K562 (cell line): ENCODE data around the gene RGS7. TPM values are rescaled to one million over a fixed set of nuclear protein-coding genes. Genes with fewer than 3 reads are reported as not detected.

Source experiments
- ATAC-seq: fragments of 200-7000 bp; cut with Tn5 transposase; 3 replicates; pipeline ENCODE4 v1.9.1; 2020; ENCODE audit warnings: moderate library complexity
- BruUV-seq: library from RNA; stranded (reverse); fragments of 400-500 nt; replicated peaks from 2 replicates; lab custom pipeline; 2021; lab: Mats Ljungman, UMichigan
- CTCF ChIA-PET: fragments of 300-600 bp; formaldehyde crosslinking; extraction: SDS; loops from one replicate; lab custom pipeline; 2021; ENCODE audit warnings: low intra/inter-chr PET ratio; lab: Yijun Ruan, JAX
- POLR2A ChIA-PET: fragments of 300-600, 350-650 bp; sonication (Branson Sonifier 250); formaldehyde crosslinking; extraction: SDS; loops from one replicate; lab custom pipeline; 2021; ENCODE audit warnings: antibody characterized with exemption, inconsistent platforms; lab: Yijun Ruan, JAX
- DNase-seq, 4 experiments: peaks; one replicate each; pipeline versions ENCODE4 v3.0.0 to v3.0.0-alpha.2; 2011 to 2018; ENCODE audit warnings: low spot score in 3 of 4, mixed read lengths in 3 of 4; ENCODE audit errors: extremely low read depth in 1 of 4
- FAIRE-seq: peaks from 2 replicates; lab custom pipeline; 2011; peaks lifted over from hg19 to GRCh38; lab: Jason Lieb, UNC
- H2AFZ ChIP-seq: 2 replicates; pipeline ENCODE4 v1.6.0; 2011; ENCODE audit warnings: low read depth, low read length, control low read depth, inconsistent platforms
- H3K27ac ChIP-seq: fragments of 200-600 bp; 3 replicates; pipeline ENCODE4 v1.8.0; 2011; ENCODE audit warnings: low read depth, mild to moderate bottlenecking, control low read depth, inconsistent platforms, low read length, moderate library complexity, mixed read lengths; ENCODE audit errors: extremely low read depth
- H3K27me3 ChIP-seq, 2 experiments: fragments of 300-600 bp in 1 of 2; 2 replicates in 1 of 2; 3 replicates in 1 of 2; pipeline versions ENCODE4 v1.6.0 to v1.8.0; 2011; ENCODE audit warnings: inconsistent platforms in 2 of 2, low read length in 2 of 2, mild to moderate bottlenecking in 1 of 2, mixed read lengths in 1 of 2, moderate library complexity in 1 of 2; ENCODE audit not compliant: control insufficient read depth in 2 of 2, insufficient read depth in 2 of 2
- H3K36me3 ChIP-seq: fragments of 300-600 bp; 3 replicates; pipeline ENCODE4 v1.8.0; 2011; ENCODE audit warnings: mild to moderate bottlenecking, low read length, inconsistent platforms; ENCODE audit not compliant: control insufficient read depth, insufficient read depth
- H3K4me1 ChIP-seq, 2 experiments: fragments of 200-600 bp in 1 of 2; replicated peaks in 1 of 2; 2 replicates in 1 of 2; 3 replicates in 1 of 2; pipeline versions ENCODE4 v1.5.1 to v1.8.0; 2011; ENCODE audit warnings: inconsistent platforms in 2 of 2, low read length in 2 of 2, mild to moderate bottlenecking in 1 of 2, mixed read lengths in 1 of 2, moderate library complexity in 1 of 2; ENCODE audit not compliant: control insufficient read depth in 2 of 2, insufficient read depth in 2 of 2
- H3K4me2 ChIP-seq: 2 replicates; pipeline ENCODE4 v1.6.1; 2011; ENCODE audit warnings: low read length, control low read depth, inconsistent platforms, mixed read lengths; ENCODE audit not compliant: insufficient read depth
- H3K4me3 ChIP-seq: fragments of 200-600 bp; sonication (generic), shearing (Covaris generic); 2 replicates; pipeline ENCODE4 v1.5.1; 2016; ENCODE audit warnings: control low read depth, inconsistent platforms
- H3K79me2 ChIP-seq: fragments of 200-600 bp; 3 replicates; pipeline ENCODE4 v1.8.0; 2011; ENCODE audit warnings: low read length, inconsistent platforms; ENCODE audit not compliant: control insufficient read depth, insufficient read depth
- H3K9ac ChIP-seq, 2 experiments: 2 replicates each; pipeline versions ENCODE4 v1.6.0 to v1.6.1; 2011; ENCODE audit warnings: low read depth in 2 of 2, low read length in 2 of 2, control low read depth in 1 of 2, inconsistent platforms in 1 of 2, mild to moderate bottlenecking in 1 of 2, mixed read lengths in 1 of 2; ENCODE audit not compliant: insufficient read depth in 1 of 2
- H3K9me1 ChIP-seq: one replicate; pipeline ENCODE4 v1.6.0; 2011; ENCODE audit warnings: inconsistent platforms, mild to moderate bottlenecking, low read length, moderate library complexity; ENCODE audit not compliant: control insufficient read depth, insufficient read depth
- H3K9me3 ChIP-seq: replicated peaks from 2 replicates; pipeline ENCODE4 v1.5.1; 2011; ENCODE audit warnings: low read depth, low read length, inconsistent platforms; ENCODE audit not compliant: control insufficient read depth, insufficient read depth
- H4K20me1 ChIP-seq: replicated peaks from 2 replicates; pipeline ENCODE4 v1.6.1; 2011; ENCODE audit warnings: low read length, inconsistent platforms, mixed read lengths; ENCODE audit not compliant: control insufficient read depth, insufficient read depth
- BRD4 ChIP-seq: fragments of 200-600 bp; sonication (generic); IDR thresholded peaks from 2 replicates; pipeline ENCODE4 v1.6.1; 2017; ENCODE audit warnings: inconsistent platforms
- MTA3 ChIP-seq: fragments of 450-650 bp; formaldehyde crosslinking; IDR thresholded peaks from 2 replicates; pipeline ENCODE4 v1.6.1; 2017; ENCODE audit warnings: mild to moderate bottlenecking, borderline replicate concordance
- NCOA1 ChIP-seq: fragments of 450-650 bp; IDR thresholded peaks from 2 replicates; pipeline ENCODE4 v1.6.1; 2016; ENCODE audit warnings: low read depth
- NCOA2 ChIP-seq, 2 experiments: fragments of 450-650 bp; IDR thresholded peaks; 2 replicates each; pipeline ENCODE4 v1.6.1; 2018; ENCODE audit warnings: mild to moderate bottlenecking in 2 of 2, moderate library complexity in 1 of 2; ENCODE audit not compliant: partially characterized antibody in 2 of 2
- RFX7 ChIP-seq: fragments of 250-450 bp; sonication (Bioruptor Pico); IDR thresholded peaks from 2 replicates; pipeline ENCODE4 v1.5.1; 2021; ENCODE audit warnings: mild to moderate bottlenecking
- ZNF3 ChIP-seq: fragments of 250-450 bp; sonication (Bioruptor Pico); IDR thresholded peaks from 2 replicates; pipeline ENCODE4 v1.5.0; 2021; ENCODE audit warnings: mild to moderate bottlenecking, moderate library complexity
- WGBS: fragments of 100-300 bp; shearing (Covaris generic); methylation state at CpG from one replicate; pipeline ENCODE4 v1.1.6; 2016; ENCODE audit warnings: low coverage, mixed read lengths; ENCODE audit not compliant: insufficient coverage; ENCODE audit errors: missing lambda C conversion rate; 5-methylcytosine and 5-hydroxymethylcytosine counted together
- in situ Hi-C: fragments of 300-500 bp; cut with MboI; formaldehyde crosslinking; loops from 4 replicates; pipeline ENCODE4 v1.15.0; 2018; ENCODE audit warnings: inconsistent platforms, mixed read lengths
- intact Hi-C: fragments of 100-400 bp; cut with micrococcal nuclease; formaldehyde crosslinking; loops from 2 replicates; pipeline ENCODE4 v1.14.2; 2022
- polyA plus RNA-seq, 8 experiments: library from polyadenylated mRNA; depleted of rRNA in 4 of 8; stranded (reverse) in 5 of 8; unstranded in 3 of 8; fragments of >200 nt; fragmentation: Nextera tagmentation in 2 of 8; fragmentation: Illumina TruSeq in 1 of 8; extraction: Ambion mirVana in 2 of 8; extraction: Trizol in 1 of 8; gene quantifications; 2 replicates each; pipeline versions ENCODE4 v1.2.1 to v1.2.3, GENCODE V29; 2011 to 2014; ENCODE audit warnings: inconsistent platforms in 1 of 8, missing spikeins in 1 of 8
- total RNA-seq, 7 experiments: library from RNA; depleted of rRNA in 6 of 7; stranded (reverse); fragments of >200 nt in 6 of 7; fragmentation: Illumina TruSeq in 2 of 7; extraction: Trizol in 2 of 7; gene quantifications; 2 replicates each; pipeline versions ENCODE4 v1.2.1 to v1.2.3, GENCODE V29; 2011 to 2021; ENCODE audit warnings: low replicate concordance in 1 of 7
- TF ChIP-seq, protein P1 (sequence below): fragments of 450-650 bp; IDR thresholded peaks from 2 replicates; pipeline ENCODE4 v1.6.1; 2017; ENCODE audit warnings: mild to moderate bottlenecking, moderate library complexity
- TF ChIP-seq, protein P2 (sequence below): IDR thresholded peaks from 2 replicates; pipeline ENCODE4 v1.6.1; 2016; ENCODE audit warnings: missing genetic modification characterization, missing compliant biosample characterization

RGS7 gene
- total and polyA plus RNA-seq, 9 of the 15 experiments (the other 6 are each of a cell fraction or from before 2014, with no cell fraction given): not detected

DNA sequence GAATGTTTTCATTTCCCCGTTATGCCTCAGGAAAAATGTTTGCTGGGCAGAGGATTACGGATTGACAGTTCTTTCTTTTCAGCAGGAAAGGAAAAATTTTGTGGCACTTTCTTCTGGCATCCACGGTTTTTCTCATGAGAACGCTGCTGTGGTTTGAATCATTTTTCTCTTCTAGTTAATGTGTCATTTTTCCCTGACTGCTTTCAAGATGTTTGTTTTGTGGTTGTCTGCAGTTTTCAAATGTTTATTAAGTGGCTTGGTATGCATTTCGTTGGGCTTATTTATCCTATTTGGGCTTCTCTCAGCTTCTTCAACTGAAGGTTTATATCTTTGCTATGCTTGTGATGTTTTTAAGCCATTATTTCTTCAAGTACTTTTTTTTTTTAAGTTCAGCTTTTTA is 359.0 kb downstream of the RGS7 start:
- no peak for TF ChIP-seq NCOA2 (IDR thresholded peaks at IDR 0.05; ENCODE audit: partially characterized antibody in 2 of 2)
- TF ChIP-seq, protein P1, sequence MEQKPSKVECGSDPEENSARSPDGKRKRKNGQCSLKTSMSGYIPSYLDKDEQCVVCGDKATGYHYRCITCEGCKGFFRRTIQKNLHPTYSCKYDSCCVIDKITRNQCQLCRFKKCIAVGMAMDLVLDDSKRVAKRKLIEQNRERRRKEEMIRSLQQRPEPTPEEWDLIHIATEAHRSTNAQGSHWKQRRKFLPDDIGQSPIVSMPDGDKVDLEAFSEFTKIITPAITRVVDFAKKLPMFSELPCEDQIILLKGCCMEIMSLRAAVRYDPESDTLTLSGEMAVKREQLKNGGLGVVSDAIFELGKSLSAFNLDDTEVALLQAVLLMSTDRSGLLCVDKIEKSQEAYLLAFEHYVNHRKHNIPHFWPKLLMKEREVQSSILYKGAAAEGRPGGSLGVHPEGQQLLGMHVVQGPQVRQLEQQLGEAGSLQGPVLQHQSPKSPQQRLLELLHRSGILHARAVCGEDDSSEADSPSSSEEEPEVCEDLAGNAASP: no peak
- TF ChIP-seq BRD4: no peak
- no peak for TF ChIP-seq RFX7 (CRISPR knock-in tag)
- TF ChIP-seq ZNF3 (CRISPR knock-in tag): no peak
- TF ChIP-seq, protein P2, sequence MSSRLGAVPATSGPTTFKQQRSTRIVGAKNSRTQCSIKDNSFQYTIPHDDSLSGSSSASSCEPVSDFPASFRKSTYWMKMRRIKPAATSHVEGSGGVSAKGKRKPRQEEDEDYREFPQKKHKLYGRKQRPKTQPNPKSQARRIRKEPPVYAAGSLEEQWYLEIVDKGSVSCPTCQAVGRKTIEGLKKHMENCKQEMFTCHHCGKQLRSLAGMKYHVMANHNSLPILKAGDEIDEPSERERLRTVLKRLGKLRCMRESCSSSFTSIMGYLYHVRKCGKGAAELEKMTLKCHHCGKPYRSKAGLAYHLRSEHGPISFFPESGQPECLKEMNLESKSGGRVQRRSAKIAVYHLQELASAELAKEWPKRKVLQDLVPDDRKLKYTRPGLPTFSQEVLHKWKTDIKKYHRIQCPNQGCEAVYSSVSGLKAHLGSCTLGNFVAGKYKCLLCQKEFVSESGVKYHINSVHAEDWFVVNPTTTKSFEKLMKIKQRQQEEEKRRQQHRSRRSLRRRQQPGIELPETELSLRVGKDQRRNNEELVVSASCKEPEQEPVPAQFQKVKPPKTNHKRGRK (tag): no peak
- TF ChIP-seq NCOA1: no peak
- no peak for TF ChIP-seq MTA3
- ATAC-seq: no peak

More for the DNA sequence above, 359.0 kb downstream of the RGS7 start:
- intact Hi-C loops (no loop called here), in situ Hi-C loops (no loop called here)
- no TSS peak for BruUV-seq
- Histone ChIP-seq H3K36me3 (no peaks in the 10 kb centered on the region), H3K79me2 (no peaks in the 10 kb centered on the region), H3K27ac (no peak overlapping the region), H2AFZ (no peak overlapping the region), H4K20me1 (no peaks in the 10 kb centered on the region), H3K9ac (no peak overlapping the region), H3K4me3 (no peak overlapping the region), H3K4me1 (no peaks in the 10 kb centered on the region), H3K9me1 (no peaks in the 10 kb centered on the region), H3K27me3 (no peaks in the 10 kb centered on the region), H3K4me2 (no peak overlapping the region), H3K9me3 (no peaks in the 10 kb centered on the region; the same call in 1 of the 2 replicates)
- WGBS: 0% methylated on average over 5 of the region's 5 CpGs
- FAIRE-seq (no peak), DNase-seq (no peak)
- ChIA-PET POLR2A (no interaction called here), CTCF (no interaction called here)
